Astrocyte of the cerebellum (primary cell): Measurements from ENCODE around the gene PRKN.

Source experiments
- DNase-seq: peaks from one replicate; pipeline ENCODE4 v3.0.0-alpha.2; 2011; ENCODE audit warnings: low read depth
- H3K4me3 ChIP-seq: 2 replicates; pipeline ENCODE4 v1.5.1; 2011; ENCODE audit warnings: mild to moderate bottlenecking, low read depth, low read length, moderate library complexity
- CTCF ChIP-seq: IDR thresholded peaks from 2 replicates; pipeline ENCODE4 v1.5.1; 2012; ENCODE audit warnings: low read length, low read depth, moderate library complexity, mild to moderate bottlenecking; ENCODE audit errors: missing control alignments
- in situ Hi-C: cut with HindIII; loops from 2 replicates; pipeline ENCODE4 v1.10.0; 2017; ENCODE audit warnings: low sequenced_read_pairs

The PRKN gene

GRCh38 chr6:161843066-161843465, 884.5 kb downstream of the PRKN start:
- DNase-seq = no peak
- no peak for TF ChIP-seq CTCF
- no peak overlapping the region for H3K4me3 ChIP-seq
- in situ Hi-C loops = no loop called here

- DNase-seq = no peak
- in situ Hi-C loops = no loop called here
- TF ChIP-seq CTCF = no peak
- H3K4me3 ChIP-seq = no peak overlapping the region
Measured at GRCh38 chr6:161840380-161840779, 887.2 kb downstream of the PRKN start.

GRCh38 chr6:161838306-161839035, 889.1 kb downstream of the PRKN start:
- no peak for DNase-seq
- in situ Hi-C loops = no loop called here
- TF ChIP-seq CTCF = no peak
- H3K4me3 ChIP-seq = no peak overlapping the region

GRCh38 chr6:161837854-161838253, 889.7 kb downstream of the PRKN start:
- no peak for DNase-seq
- no peak for TF ChIP-seq CTCF
- no peak overlapping the region for H3K4me3 ChIP-seq
- in situ Hi-C loops = no loop called here

GRCh38 chr6:161837449-161837735, 890.2 kb downstream of the PRKN start:
- no peak for TF ChIP-seq CTCF
- H3K4me3 ChIP-seq = no peak overlapping the region
- in situ Hi-C loops = no loop called here
- DNase-seq = no peak

- no peak overlapping the region for H3K4me3 ChIP-seq
- DNase-seq = peak; percentile 15
- peak; percentile 65 for TF ChIP-seq CTCF
- in situ Hi-C loops = no loop called here
Measured at GRCh38 chr6:161836643-161837448, 890.7 kb downstream of the PRKN start.
